ENCODE results near the gene NPAS3.

Gene NPAS3

DNA sequence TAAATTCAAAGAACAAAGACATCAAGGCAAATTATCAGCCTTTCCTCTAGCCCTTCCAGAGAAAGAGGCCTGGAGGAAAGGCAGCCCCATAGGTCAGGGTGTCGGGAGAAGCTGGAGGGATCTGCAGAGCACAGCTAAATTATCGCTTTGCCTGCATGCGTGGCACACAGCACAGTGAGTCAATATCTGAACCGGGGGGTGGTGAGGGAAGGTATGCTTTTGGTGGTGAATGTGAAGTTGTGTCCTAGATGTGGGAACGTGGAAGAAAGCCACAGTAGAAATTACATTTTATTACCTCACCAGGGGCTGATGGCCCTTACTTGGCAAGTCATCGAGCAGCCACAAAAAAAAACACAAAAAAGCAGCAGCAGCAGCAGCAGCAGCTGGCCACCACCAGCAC lies 769.0 kb downstream of the NPAS3 start:
- no peak for DNase-seq (ENCODE audit: low spot score)
- TF ChIP-seq, protein P1, sequence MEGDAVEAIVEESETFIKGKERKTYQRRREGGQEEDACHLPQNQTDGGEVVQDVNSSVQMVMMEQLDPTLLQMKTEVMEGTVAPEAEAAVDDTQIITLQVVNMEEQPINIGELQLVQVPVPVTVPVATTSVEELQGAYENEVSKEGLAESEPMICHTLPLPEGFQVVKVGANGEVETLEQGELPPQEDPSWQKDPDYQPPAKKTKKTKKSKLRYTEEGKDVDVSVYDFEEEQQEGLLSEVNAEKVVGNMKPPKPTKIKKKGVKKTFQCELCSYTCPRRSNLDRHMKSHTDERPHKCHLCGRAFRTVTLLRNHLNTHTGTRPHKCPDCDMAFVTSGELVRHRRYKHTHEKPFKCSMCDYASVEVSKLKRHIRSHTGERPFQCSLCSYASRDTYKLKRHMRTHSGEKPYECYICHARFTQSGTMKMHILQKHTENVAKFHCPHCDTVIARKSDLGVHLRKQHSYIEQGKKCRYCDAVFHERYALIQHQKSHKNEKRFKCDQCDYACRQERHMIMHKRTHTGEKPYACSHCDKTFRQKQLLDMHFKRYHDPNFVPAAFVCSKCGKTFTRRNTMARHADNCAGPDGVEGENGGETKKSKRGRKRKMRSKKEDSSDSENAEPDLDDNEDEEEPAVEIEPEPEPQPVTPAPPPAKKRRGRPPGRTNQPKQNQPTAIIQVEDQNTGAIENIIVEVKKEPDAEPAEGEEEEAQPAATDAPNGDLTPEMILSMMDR (IDR thresholded peaks at IDR 0.05; ENCODE audit: extremely low read depth, missing control alignments), result no peak

DNA sequence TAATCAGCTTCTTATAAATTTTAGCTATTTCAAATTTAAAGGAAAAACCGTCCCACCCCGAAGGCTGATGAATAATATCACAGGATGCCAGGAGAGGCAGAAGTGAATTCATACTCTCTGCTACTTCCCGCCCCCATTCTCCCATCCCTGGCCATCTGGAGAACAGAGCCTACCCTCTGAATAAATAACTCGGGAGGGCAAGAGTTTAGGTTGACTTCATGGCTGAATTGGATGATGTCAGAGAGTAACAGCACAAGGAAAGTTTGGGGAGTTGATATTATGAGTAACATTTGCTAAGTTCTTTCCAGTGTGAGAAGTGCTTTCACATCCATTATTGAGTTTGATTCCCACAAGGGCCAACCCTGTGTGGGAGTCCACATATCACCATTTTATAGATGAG lies 770.6 kb downstream of the NPAS3 start:
- TF ChIP-seq, protein P1 (IDR thresholded peaks at IDR 0.05; ENCODE audit: extremely low read depth, missing control alignments), result no peak
- DNase-seq (ENCODE audit: low spot score), result no peak

- TF ChIP-seq, protein P1 (IDR thresholded peaks at IDR 0.05; ENCODE audit: extremely low read depth, missing control alignments), result no peak
- no peak for DNase-seq (ENCODE audit: low spot score)
Observed at GRCh38 chr14:33709711-33710110, 771.0 kb downstream of the NPAS3 start.

DNA sequence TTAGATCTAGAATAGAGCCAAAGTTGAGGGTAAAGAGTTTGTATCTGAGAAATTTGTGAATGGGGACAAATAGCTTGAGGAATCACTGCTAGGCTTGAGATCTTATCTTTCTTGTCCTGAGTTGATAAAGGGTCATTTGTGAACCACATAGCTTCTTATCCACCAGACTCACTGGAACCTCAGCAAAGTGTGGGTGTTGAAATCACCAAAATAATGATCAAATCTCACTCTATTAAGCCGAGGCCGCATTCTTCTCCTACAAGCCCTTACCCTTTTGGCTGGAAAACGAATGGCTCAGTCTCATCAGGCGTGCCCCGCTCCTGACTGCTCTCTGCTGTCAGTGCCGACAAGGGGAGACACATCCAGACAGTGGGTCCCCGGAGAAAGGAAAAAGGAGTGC lies 771.6 kb downstream of the NPAS3 start:
- no peak for DNase-seq (ENCODE audit: low spot score)
- TF ChIP-seq, protein P1 (IDR thresholded peaks at IDR 0.05; ENCODE audit: extremely low read depth, missing control alignments), result no peak

- TF ChIP-seq, protein P1 (IDR thresholded peaks at IDR 0.05; ENCODE audit: extremely low read depth, missing control alignments), result no peak
- no peak for DNase-seq (ENCODE audit: low spot score)
Observed at GRCh38 chr14:33711194-33711593, 772.5 kb downstream of the NPAS3 start.

GRCh38 chr14:33711811-33712216 lies 773.1 kb downstream of the NPAS3 start:
- TF ChIP-seq, protein P1 (IDR thresholded peaks at IDR 0.05; ENCODE audit: extremely low read depth, missing control alignments), result no peak
- no peak for DNase-seq (ENCODE audit: low spot score)

DNA sequence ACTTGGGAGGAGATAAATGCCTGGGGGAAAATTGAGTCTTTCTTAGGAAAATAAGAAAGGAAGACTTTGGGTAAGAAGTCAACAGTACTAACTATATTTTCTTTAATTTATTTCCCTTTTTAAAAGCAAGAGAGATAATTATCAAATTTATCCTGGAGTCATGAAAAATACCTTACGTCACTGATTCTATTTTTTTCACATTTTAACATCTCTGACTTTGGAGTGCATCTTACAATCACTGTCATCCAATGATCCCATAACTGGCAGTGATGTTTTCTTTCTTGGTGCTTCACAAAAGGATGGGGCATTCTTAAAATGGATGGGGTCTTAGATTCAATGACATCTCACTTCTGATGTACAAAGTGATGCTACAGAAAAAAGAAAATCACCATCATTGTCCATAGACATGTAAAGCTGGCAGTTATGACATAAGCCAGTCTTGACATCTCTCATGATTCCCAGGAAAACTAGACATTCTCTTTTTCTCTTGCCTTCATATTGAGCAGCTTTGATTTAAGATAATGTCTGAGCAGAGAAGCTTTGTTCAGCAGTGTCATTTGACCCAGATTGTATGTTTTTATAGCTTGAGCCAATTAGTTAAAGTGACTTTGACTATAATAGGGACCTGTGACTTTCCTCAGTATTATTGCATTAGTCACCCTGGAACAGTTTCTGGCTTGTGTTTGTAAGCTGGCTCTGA lies 776.0 kb downstream of the NPAS3 start:
- TF ChIP-seq, protein P1 (IDR thresholded peaks at IDR 0.05; ENCODE audit: extremely low read depth, missing control alignments), result no peak
- DNase-seq (ENCODE audit: low spot score), result no peak

Measured in GM20000 (cell line).